ENCODE results near the gene C5orf46. TPM values are rescaled to one million over a fixed set of nuclear protein-coding genes. Genes with fewer than 3 reads are reported as not detected.

Gene C5orf46
- total RNA-seq, 1 experiment from 2014 or later: not detected

DNA sequence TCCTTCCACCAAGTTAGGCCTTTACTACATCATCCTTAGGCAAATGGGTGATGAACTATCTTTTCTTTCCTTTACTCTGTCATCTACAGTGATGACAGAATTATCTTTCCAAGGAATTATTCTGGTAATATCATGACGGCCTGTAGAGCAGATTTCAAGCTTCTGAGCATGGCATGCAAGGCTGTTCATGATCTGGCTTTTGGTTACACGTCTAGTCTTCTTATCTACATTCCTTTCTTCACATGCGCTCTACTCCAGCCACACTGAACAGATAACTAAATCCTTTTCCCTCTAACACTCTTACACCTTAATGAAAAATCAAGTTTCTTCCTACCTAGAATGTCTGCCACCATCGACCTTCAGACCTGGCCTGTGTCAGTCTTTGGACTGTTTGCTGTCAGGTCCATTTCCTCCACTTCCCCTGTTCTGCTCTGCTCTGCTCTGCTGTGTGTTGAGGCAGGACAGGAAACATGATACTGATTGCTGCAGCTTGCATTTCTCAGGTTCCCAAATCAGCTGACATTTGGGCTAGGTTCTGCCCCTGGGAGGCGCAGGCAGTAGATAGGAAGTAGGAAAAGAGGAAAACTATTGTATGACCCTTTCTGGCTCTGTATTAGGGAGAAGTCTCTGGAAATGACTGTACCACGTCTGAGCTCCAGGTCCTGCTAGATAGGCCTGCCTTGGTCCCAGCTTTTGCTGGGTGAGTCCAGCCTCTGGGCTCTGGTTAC is 23.6 kb downstream of the C5orf46 start (continued):
- TF ChIP-seq, protein P1, sequence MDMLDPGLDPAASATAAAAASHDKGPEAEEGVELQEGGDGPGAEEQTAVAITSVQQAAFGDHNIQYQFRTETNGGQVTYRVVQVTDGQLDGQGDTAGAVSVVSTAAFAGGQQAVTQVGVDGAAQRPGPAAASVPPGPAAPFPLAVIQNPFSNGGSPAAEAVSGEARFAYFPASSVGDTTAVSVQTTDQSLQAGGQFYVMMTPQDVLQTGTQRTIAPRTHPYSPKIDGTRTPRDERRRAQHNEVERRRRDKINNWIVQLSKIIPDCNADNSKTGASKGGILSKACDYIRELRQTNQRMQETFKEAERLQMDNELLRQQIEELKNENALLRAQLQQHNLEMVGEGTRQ (CRISPR knock-in tag; IDR thresholded peaks at IDR 0.05): no peak
- TF ChIP-seq, protein P2, sequence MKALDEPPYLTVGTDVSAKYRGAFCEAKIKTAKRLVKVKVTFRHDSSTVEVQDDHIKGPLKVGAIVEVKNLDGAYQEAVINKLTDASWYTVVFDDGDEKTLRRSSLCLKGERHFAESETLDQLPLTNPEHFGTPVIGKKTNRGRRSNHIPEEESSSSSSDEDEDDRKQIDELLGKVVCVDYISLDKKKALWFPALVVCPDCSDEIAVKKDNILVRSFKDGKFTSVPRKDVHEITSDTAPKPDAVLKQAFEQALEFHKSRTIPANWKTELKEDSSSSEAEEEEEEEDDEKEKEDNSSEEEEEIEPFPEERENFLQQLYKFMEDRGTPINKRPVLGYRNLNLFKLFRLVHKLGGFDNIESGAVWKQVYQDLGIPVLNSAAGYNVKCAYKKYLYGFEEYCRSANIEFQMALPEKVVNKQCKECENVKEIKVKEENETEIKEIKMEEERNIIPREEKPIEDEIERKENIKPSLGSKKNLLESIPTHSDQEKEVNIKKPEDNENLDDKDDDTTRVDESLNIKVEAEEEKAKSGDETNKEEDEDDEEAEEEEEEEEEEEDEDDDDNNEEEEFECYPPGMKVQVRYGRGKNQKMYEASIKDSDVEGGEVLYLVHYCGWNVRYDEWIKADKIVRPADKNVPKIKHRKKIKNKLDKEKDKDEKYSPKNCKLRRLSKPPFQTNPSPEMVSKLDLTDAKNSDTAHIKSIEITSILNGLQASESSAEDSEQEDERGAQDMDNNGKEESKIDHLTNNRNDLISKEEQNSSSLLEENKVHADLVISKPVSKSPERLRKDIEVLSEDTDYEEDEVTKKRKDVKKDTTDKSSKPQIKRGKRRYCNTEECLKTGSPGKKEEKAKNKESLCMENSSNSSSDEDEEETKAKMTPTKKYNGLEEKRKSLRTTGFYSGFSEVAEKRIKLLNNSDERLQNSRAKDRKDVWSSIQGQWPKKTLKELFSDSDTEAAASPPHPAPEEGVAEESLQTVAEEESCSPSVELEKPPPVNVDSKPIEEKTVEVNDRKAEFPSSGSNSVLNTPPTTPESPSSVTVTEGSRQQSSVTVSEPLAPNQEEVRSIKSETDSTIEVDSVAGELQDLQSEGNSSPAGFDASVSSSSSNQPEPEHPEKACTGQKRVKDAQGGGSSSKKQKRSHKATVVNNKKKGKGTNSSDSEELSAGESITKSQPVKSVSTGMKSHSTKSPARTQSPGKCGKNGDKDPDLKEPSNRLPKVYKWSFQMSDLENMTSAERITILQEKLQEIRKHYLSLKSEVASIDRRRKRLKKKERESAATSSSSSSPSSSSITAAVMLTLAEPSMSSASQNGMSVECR (CRISPR knock-in tag; IDR thresholded peaks at IDR 0.05; ENCODE audit: borderline replicate concordance): no peak
- no peak for TF ChIP-seq NFYB (CRISPR knock-in tag; conservative IDR thresholded peaks at IDR 0.05; ENCODE audit: low read depth)
- no peak for TF ChIP-seq NFE2L1 (CRISPR knock-in tag; IDR thresholded peaks at IDR 0.05)

DNA sequence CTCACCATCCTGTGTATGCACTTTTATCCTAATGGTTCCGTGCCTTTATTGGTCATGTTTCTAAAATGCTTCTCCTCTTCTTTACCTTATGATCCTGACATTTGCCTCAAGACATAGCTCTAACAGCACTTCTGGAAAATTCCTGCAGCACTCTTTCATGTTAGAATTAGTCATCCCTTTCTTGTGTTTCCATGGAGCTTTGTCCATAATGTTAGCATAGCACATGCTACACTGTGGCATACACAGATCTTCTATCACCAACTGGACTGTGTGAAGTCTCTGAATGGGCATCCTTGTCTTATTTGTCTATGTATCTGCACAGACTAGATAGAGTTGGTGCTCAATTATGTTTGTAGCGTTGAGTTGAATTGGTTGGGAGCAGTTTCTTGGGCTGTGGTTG is 25.9 kb downstream of the C5orf46 start:
- H3K27me3 Mint-ChIP-seq (ENCODE audit: low read depth): no peaks in the 10 kb centered on the region
- CTCF ChIA-PET: interaction anchor here (0.6 to 1.3 kb wide), 2 partner anchors 22 to 73 kb away, joined by 3 read pairs; no protein-coding TSS in a partner anchor
- ATAC-seq (no peak), DNase-seq (ENCODE audit: low spot score) (no peak)
- POLR2A ChIA-PET: no interaction called here
- peaks cover 9% of the 10 kb centered on the region for H3K36me3 Mint-ChIP-seq
- peak overlapping the region; percentile 55; the same call in 1 of the 2 replicates for H3K27ac Mint-ChIP-seq
- H3K4me1 Mint-ChIP-seq: peaks cover 73% of the 10 kb centered on the region
- no peak overlapping the region for H3K4me3 Mint-ChIP-seq
- no peaks in the 10 kb centered on the region for H3K9me3 Mint-ChIP-seq
- TF ChIP-seq ATF1 (CRISPR knock-in tag; IDR thresholded peaks at IDR 0.05): no peak
- TF ChIP-seq FOXJ3 (CRISPR knock-in tag; IDR thresholded peaks at IDR 0.05; ENCODE audit: borderline replicate concordance): no peak
- TF ChIP-seq KAT7 (CRISPR knock-in tag; IDR thresholded peaks at IDR 0.05; ENCODE audit: borderline replicate concordance): no peak
- TF ChIP-seq, protein P3, sequence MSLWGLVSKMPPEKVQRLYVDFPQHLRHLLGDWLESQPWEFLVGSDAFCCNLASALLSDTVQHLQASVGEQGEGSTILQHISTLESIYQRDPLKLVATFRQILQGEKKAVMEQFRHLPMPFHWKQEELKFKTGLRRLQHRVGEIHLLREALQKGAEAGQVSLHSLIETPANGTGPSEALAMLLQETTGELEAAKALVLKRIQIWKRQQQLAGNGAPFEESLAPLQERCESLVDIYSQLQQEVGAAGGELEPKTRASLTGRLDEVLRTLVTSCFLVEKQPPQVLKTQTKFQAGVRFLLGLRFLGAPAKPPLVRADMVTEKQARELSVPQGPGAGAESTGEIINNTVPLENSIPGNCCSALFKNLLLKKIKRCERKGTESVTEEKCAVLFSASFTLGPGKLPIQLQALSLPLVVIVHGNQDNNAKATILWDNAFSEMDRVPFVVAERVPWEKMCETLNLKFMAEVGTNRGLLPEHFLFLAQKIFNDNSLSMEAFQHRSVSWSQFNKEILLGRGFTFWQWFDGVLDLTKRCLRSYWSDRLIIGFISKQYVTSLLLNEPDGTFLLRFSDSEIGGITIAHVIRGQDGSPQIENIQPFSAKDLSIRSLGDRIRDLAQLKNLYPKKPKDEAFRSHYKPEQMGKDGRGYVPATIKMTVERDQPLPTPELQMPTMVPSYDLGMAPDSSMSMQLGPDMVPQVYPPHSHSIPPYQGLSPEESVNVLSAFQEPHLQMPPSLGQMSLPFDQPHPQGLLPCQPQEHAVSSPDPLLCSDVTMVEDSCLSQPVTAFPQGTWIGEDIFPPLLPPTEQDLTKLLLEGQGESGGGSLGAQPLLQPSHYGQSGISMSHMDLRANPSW (CRISPR knock-in tag; conservative IDR thresholded peaks at IDR 0.05; ENCODE audit: low read depth): no peak
- TF ChIP-seq, protein P4, sequence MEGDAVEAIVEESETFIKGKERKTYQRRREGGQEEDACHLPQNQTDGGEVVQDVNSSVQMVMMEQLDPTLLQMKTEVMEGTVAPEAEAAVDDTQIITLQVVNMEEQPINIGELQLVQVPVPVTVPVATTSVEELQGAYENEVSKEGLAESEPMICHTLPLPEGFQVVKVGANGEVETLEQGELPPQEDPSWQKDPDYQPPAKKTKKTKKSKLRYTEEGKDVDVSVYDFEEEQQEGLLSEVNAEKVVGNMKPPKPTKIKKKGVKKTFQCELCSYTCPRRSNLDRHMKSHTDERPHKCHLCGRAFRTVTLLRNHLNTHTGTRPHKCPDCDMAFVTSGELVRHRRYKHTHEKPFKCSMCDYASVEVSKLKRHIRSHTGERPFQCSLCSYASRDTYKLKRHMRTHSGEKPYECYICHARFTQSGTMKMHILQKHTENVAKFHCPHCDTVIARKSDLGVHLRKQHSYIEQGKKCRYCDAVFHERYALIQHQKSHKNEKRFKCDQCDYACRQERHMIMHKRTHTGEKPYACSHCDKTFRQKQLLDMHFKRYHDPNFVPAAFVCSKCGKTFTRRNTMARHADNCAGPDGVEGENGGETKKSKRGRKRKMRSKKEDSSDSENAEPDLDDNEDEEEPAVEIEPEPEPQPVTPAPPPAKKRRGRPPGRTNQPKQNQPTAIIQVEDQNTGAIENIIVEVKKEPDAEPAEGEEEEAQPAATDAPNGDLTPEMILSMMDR (IDR thresholded peaks at IDR 0.05): no peak
- no peak for TF ChIP-seq ZNF263 (CRISPR knock-in tag; IDR thresholded peaks at IDR 0.05; ENCODE audit: low read depth)
- no peak for TF ChIP-seq ZNF317 (CRISPR knock-in tag; IDR thresholded peaks at IDR 0.05; ENCODE audit: borderline replicate concordance, low read depth)
- TF ChIP-seq, protein P5, sequence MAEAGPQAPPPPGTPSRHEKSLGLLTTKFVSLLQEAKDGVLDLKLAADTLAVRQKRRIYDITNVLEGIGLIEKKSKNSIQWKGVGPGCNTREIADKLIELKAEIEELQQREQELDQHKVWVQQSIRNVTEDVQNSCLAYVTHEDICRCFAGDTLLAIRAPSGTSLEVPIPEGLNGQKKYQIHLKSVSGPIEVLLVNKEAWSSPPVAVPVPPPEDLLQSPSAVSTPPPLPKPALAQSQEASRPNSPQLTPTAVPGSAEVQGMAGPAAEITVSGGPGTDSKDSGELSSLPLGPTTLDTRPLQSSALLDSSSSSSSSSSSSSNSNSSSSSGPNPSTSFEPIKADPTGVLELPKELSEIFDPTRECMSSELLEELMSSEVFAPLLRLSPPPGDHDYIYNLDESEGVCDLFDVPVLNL (CRISPR knock-in tag; IDR thresholded peaks at IDR 0.05; ENCODE audit: borderline replicate concordance, low read depth): no peak
- TF ChIP-seq, protein P6, sequence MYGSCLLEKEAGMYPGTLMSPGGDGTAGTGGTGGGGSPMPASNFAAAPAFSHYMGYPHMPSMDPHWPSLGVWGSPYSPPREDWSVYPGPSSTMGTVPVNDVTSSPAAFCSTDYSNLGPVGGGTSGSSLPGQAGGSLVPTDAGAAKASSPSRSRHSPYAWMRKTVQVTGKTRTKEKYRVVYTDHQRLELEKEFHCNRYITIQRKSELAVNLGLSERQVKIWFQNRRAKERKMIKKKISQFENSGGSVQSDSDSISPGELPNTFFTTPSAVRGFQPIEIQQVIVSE (CRISPR knock-in tag; IDR thresholded peaks at IDR 0.05; ENCODE audit: borderline replicate concordance): no peak
- TF ChIP-seq, protein P7, sequence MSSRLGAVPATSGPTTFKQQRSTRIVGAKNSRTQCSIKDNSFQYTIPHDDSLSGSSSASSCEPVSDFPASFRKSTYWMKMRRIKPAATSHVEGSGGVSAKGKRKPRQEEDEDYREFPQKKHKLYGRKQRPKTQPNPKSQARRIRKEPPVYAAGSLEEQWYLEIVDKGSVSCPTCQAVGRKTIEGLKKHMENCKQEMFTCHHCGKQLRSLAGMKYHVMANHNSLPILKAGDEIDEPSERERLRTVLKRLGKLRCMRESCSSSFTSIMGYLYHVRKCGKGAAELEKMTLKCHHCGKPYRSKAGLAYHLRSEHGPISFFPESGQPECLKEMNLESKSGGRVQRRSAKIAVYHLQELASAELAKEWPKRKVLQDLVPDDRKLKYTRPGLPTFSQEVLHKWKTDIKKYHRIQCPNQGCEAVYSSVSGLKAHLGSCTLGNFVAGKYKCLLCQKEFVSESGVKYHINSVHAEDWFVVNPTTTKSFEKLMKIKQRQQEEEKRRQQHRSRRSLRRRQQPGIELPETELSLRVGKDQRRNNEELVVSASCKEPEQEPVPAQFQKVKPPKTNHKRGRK (CRISPR knock-in tag; IDR thresholded peaks at IDR 0.05; ENCODE audit: borderline replicate concordance): no peak
- TF ChIP-seq, protein P8, sequence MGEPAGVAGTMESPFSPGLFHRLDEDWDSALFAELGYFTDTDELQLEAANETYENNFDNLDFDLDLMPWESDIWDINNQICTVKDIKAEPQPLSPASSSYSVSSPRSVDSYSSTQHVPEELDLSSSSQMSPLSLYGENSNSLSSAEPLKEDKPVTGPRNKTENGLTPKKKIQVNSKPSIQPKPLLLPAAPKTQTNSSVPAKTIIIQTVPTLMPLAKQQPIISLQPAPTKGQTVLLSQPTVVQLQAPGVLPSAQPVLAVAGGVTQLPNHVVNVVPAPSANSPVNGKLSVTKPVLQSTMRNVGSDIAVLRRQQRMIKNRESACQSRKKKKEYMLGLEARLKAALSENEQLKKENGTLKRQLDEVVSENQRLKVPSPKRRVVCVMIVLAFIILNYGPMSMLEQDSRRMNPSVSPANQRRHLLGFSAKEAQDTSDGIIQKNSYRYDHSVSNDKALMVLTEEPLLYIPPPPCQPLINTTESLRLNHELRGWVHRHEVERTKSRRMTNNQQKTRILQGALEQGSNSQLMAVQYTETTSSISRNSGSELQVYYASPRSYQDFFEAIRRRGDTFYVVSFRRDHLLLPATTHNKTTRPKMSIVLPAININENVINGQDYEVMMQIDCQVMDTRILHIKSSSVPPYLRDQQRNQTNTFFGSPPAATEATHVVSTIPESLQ (CRISPR knock-in tag; IDR thresholded peaks at IDR 0.05): no peak
- no peak for TF ChIP-seq SOX15 (CRISPR knock-in tag; IDR thresholded peaks at IDR 0.05)
- TF ChIP-seq, protein P9, sequence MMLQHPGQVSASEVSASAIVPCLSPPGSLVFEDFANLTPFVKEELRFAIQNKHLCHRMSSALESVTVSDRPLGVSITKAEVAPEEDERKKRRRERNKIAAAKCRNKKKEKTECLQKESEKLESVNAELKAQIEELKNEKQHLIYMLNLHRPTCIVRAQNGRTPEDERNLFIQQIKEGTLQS (CRISPR knock-in tag; conservative IDR thresholded peaks at IDR 0.05): no peak
- no peak for TF ChIP-seq OVOL2 (CRISPR knock-in tag; IDR thresholded peaks at IDR 0.05; ENCODE audit: borderline replicate concordance)

All from WTC11 (cell line).